DND-41 (cell line): ENCODE results near the gene ADGRD2.
"Not testable (repeated sequence)": the region's sequence is repeated elsewhere in the genome, so short reads cannot be mapped to it uniquely, and the experiment has no call there.

ENCODE experiments used
- CTCF ChIP-seq: IDR thresholded peaks from 2 replicates; pipeline ENCODE4 v1.5.1; 2012; ENCODE audit warnings: borderline replicate concordance, low read length, moderate library complexity, mild to moderate bottlenecking; ENCODE audit not compliant: poor library complexity, severe bottlenecking; ENCODE audit errors: extremely low read depth
- EZH2 ChIP-seq: IDR thresholded peaks from 3 replicates; pipeline ENCODE4 v1.6.1; 2012; ENCODE audit warnings: borderline replicate concordance, low read depth, mild to moderate bottlenecking, moderate library complexity, low read length, inconsistent platforms; ENCODE audit not compliant: severe bottlenecking

- TF ChIP-seq EZH2, CTCF: not testable (repeated sequence)
Measured at GRCh38 chr9:124425733-124426132, 24.5 kb upstream of the ADGRD2 start.
